K562 (cell line): ENCODE data around the gene SLC34A1.

ENCODE experiments used
- EZH2 ChIP-seq: IDR thresholded peaks from 2 replicates; pipeline ENCODE4 v1.6.1; 2012; ENCODE audit warnings: low read depth, mild to moderate bottlenecking, inconsistent platforms, low read length, borderline replicate concordance
- FOXK2 ChIP-seq, 2 experiments: fragments of 450-650 bp; IDR thresholded peaks in 1 of 2; conservative IDR thresholded peaks in 1 of 2; 2 replicates each; pipeline ENCODE4 v1.6.1; 2016; ENCODE audit warnings: low read depth in 2 of 2, mild to moderate bottlenecking in 1 of 2
- MIER1 ChIP-seq: fragments of 450-650 bp; IDR thresholded peaks from 2 replicates; pipeline ENCODE4 v1.6.1; 2016; ENCODE audit warnings: antibody characterized with exemption, mild to moderate bottlenecking, low read depth
- RNF2 ChIP-seq: sonication (generic); IDR thresholded peaks from 2 replicates; pipeline ENCODE4 v1.6.1; 2016
- ZNF707 ChIP-seq: fragments of 250-450 bp; sonication (Bioruptor Pico); conservative IDR thresholded peaks from 2 replicates; pipeline ENCODE4 v1.8.0; 2022; ENCODE audit warnings: inconsistent platforms, mild to moderate bottlenecking, moderate library complexity
- TF ChIP-seq, protein P1 (sequence below), 2 experiments: IDR thresholded peaks in 1 of 2; conservative IDR thresholded peaks in 1 of 2; 2 replicates each; pipeline ENCODE4 v1.6.1; 2016; ENCODE audit warnings: low read depth in 2 of 2, mild to moderate bottlenecking in 1 of 2, missing compliant biosample characterization in 1 of 2, missing genetic modification characterization in 1 of 2, moderate library complexity in 1 of 2

DNA sequence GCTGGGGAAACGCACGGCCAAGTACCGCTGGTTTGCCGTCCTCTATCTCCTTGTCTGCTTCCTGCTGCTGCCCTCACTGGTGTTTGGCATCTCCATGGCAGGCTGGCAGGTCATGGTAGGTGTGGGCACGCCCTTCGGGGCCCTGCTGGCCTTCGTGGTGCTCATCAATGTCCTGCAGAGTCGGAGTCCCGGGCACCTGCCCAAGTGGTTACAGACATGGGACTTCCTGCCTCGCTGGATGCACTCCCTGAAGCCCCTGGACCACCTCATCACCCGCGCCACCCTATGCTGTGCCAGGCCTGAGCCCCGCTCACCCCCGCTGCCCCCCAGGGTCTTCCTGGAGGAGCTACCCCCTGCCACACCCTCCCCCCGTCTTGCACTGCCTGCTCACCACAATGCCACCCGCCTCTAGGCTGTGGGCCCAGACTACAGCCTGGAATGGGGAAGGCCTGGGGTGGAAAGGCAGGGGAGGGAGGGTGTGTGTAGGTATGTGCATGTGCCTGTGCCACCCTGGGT, 13.7 kb downstream of the SLC34A1 start:
- TF ChIP-seq EZH2 (no peak), MIER1 (no peak), FOXK2 (conservative IDR thresholded peaks at IDR 0.05 in 1 of 2, IDR thresholded peaks at IDR 0.05 in 1 of 2; ENCODE audit: low read depth in 2 of 2) (no peak), ZNF707 (CRISPR knock-in tag) (no peak), RNF2 (no peak)
- TF ChIP-seq, protein P1, sequence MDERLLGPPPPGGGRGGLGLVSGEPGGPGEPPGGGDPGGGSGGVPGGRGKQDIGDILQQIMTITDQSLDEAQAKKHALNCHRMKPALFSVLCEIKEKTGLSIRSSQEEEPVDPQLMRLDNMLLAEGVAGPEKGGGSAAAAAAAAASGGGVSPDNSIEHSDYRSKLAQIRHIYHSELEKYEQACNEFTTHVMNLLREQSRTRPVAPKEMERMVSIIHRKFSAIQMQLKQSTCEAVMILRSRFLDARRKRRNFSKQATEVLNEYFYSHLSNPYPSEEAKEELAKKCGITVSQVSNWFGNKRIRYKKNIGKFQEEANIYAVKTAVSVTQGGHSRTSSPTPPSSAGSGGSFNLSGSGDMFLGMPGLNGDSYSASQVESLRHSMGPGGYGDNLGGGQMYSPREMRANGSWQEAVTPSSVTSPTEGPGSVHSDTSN (CRISPR knock-in tag; IDR thresholded peaks at IDR 0.05; ENCODE audit: low read depth) = no peak
- TF ChIP-seq, protein P1 (tag; conservative IDR thresholded peaks at IDR 0.05; ENCODE audit: low read depth) = no peak
